Stimulated activated CD4-positive, alpha-beta T cell treated with anti-CD3 and anti-CD28 coated beads, Interleukin-12 subunit alpha, Interleukin-12 subunit beta, amount 100 ng/mL, for 4 hours (primary cell): ENCODE measurements around the gene PIK3R5.
A peak's percentile ranks its signal among the peaks of the same experiment; 100 is the strongest.
"Not testable (repeated sequence)": the region's sequence is repeated elsewhere in the genome, so short reads cannot be mapped to it uniquely, and the experiment has no call there.

ENCODE experiments used
- DNase-seq: peaks from one replicate; pipeline ENCODE4 v3.0.0-alpha.2; 2020

PIK3R5 gene, protein sequence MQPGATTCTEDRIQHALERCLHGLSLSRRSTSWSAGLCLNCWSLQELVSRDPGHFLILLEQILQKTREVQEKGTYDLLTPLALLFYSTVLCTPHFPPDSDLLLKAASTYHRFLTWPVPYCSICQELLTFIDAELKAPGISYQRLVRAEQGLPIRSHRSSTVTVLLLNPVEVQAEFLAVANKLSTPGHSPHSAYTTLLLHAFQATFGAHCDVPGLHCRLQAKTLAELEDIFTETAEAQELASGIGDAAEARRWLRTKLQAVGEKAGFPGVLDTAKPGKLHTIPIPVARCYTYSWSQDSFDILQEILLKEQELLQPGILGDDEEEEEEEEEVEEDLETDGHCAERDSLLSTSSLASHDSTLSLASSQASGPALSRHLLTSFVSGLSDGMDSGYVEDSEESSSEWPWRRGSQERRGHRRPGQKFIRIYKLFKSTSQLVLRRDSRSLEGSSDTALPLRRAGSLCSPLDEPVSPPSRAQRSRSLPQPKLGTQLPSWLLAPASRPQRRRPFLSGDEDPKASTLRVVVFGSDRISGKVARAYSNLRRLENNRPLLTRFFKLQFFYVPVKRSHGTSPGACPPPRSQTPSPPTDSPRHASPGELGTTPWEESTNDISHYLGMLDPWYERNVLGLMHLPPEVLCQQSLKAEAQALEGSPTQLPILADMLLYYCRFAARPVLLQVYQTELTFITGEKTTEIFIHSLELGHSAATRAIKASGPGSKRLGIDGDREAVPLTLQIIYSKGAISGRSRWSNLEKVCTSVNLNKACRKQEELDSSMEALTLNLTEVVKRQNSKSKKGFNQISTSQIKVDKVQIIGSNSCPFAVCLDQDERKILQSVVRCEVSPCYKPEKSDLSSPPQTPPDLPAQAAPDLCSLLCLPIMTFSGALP

GRCh38 chr17:8965394-8966168 lies at the start of gene PIK3R5:
Gene PIK3R5 (minus strand): TSS chr17:8965707. CDS start chr17:8911494, 54,213 bp downstream.
- peak; percentile 83 for DNase-seq

DNA sequence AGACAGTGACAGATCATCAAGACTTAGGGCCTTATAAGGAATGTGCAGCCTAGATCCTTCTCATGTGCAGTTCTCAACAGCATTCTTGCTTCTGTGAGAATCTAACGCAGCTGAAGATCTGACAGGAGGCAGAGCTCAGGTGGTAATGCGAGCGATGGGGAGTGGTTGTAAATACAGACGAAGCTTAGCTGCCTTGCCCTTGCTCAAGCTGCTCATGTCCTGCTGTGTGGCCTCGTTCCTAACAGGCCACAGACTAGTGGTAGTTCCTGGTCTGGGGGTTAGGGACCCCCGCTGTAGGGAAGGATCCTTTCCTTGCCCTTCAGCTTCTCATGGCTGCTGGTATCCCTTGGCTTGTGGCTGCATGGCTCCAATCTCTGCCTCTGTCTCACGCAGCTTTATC lies 45.5 kb upstream of the PIK3R5 start:
- no peak for DNase-seq

DNA sequence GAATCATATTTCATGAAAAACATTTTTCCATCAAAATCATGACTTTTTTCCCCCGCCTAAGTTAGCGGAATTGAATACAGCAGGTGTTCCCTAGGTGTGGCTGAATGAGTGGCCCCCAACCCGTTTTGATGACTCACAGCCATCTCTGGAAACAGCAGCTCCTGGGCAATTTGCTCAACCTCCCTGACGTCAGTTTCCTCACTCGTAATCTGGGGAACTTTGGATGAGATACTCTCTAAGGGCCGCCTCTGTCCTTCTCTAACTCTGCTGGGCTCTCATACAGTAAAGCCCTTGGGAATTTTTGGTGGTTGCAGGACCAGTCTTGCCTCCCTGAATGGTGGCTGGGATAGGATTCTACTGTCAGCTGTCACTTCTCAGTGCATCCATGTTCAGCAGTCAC lies 44.2 kb upstream of the PIK3R5 start:
- no peak for DNase-seq

- no peak for DNase-seq
Observed at GRCh38 chr17:9009096-9009495, 43.6 kb upstream of the PIK3R5 start.

DNA sequence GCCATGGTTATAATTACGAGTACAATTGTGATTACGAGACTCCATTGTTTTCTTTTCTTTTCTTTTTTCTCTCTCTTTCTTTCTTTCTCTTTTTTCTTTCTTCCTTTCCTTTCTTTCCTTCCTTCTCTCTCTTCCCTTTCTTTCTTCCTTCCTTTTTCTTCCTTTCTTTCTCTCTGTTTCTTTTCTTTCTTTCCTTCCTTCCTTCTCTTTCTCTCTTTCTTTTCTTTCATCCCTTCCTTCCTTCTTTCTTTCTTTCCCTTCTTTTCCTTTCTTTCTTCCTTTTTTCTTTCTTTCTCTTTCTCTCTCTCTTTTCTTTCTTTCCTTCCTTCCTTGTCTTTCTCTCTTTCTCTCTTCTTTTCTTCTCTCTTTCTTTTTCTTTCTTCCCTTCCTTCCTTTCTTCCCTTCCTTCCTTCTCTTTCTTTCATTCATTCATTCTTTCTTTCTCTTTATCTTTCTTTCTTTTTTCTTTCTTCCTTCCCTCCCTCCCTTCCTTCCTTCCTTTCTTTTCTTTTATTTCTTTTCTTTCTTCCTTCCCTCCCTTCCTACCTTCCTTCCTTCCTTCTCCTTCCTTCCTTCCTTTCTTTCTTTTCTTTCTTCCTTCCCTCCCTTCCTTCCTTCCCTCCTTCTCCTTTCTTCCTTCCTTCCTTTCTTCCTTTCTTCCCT lies 41.7 kb upstream of the PIK3R5 start:
- DNase-seq: no peak

DNA sequence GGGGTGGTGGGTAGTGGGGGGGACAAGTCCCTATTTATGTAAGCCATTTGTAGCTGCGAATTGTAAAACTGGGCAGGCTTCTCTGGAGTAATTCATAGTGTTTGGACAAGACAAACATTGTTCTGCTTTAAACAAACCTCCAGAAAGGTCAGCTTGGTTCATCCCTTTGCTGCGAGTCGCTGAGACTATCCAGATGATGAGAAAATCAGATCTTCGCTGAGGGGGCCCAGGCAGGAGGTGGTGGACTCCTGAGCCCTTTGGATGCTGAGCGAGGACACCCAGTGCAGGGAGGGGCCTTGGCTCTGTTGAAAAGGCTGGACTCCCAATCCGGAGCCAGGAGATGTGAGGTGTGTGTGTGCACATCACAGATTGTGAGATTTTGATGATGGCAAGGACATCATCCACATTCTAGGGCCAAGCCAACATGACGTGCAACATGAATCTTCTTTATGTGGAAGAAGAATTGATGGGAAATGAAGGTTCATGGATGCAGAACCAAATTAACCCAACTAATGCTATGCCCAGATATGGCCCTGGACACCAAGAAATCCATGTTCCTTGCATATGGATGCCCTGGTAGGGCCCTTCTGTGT lies 40.8 kb upstream of the PIK3R5 start:
- no peak for DNase-seq

- no peak for DNase-seq
Observed at GRCh38 chr17:9004961-9005285, 39.4 kb upstream of the PIK3R5 start.

- no peak for DNase-seq
Observed at GRCh38 chr17:9004132-9004960, 38.8 kb upstream of the PIK3R5 start.

DNA sequence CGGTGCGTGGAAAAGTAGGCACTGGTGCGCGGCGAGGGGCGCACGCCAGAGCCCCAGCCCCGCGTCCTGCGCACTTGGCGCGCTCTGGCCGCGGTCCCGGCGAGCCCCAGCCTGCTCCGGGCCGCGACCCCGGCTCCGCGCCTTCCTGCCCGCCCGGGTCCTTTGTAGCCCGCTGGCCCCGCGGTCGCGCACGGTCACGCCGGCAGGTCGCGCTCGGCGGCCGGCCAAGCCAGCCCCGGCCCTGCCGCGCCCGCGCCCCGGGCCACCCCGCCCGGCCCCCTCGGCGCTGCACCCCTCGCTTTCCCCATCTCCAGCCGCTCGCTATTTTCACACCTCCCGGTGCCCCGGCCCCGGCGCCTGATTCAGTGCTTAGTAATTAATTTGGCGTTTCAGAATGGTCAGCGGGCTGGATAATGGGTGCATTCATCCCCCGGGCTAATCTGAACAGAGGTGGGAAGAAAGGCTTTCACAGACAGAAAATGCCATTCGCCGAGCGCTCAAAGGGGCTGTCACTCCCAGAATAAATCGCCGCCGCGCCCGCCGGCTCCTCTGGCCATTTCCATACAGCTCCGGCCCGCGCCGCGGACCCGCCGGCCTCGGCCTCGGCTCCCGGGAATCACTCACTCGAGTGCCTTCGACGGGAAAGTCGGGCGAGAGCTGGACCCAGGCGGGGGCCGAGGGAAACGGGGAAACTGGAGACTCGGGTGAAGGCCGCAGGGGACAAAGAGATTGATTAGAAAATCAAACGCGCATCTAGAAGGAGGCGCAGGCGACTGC lies 38.0 kb upstream of the PIK3R5 start:
- no peak for DNase-seq

GRCh38 chr17:9002606-9003354 lies 37.3 kb upstream of the PIK3R5 start:
- DNase-seq: peak; percentile 38

- DNase-seq: no peak
Observed at GRCh38 chr17:9002227-9002605, 36.7 kb upstream of the PIK3R5 start.

- no peak for DNase-seq
Observed at GRCh38 chr17:9001559-9001958, 36.1 kb upstream of the PIK3R5 start.

DNA sequence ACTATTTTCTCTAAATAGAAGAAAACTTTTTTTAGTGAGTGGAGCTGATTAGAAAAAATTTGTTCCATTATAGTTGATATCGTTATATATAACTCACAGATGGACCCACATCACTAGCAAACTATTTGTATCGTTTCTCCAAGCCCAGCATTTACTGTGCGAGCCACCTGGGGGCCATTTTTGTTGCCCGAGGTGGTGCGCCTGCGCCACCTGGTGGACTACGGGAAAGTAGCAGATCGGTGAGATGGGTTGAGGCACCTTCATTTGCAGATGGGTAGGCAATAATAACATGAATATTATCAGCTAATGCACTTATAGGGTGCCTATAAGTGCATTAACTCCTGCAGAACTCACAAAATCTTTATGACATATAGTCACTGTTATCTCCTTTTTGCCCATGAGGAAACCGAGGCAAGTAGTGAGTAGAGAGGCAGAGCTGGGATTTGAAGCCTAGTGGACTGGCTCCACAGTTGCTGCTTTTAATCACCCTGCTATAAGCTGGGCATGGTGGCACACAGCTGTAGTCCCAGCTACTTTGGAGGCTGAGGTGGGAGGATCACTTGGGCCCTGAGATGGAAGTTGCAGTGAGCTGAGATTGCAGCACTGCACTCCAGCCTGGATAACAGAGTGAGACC lies 32.6 kb upstream of the PIK3R5 start:
- peak; percentile 77 for DNase-seq

DNA sequence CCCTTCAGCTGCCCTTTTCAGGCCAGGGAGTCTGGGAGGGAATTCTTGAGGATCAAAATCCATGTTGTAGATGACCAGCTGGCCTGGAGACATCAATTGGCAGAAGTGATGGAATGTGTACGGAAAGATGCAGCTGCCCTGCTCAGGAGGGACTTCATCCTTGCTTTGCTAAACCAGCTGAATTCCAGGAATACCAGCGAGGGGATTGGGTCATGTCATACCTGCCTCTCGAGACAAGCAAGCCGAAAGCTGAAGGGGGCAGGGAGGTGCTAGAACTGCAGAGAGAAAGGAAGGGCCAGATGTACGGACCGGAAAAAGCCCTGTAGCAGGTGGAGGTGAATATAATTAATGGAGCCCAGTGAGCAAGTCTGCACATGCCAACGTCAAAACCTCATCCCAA lies 30.2 kb upstream of the PIK3R5 start:
- no peak for DNase-seq

- peak; percentile 66 for DNase-seq
Observed at GRCh38 chr17:8994319-8994718, 28.8 kb upstream of the PIK3R5 start.

- DNase-seq: peak; percentile 55
Observed at GRCh38 chr17:8991514-8992285, 26.2 kb upstream of the PIK3R5 start.

GRCh38 chr17:8988263-8988935 lies 22.9 kb upstream of the PIK3R5 start:
- DNase-seq: not testable (repeated sequence)

DNA sequence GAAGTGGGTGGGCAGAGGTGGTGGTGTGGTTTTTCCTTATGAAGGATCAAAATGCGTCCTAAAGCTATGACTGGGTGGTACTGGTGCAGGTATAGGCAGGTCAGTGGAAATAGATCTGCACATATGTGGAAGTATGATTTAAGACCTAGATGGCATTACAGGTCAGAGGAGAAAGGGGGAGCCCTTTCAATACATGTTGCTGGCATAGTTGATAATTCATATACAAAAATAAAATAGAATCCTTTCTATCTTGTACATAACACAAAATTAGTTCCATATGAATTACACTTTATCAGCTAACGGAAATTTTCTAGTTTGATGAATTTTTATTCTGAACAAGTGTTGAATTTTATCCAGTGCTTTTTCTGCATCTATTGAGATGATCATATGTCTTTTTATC lies 20.8 kb upstream of the PIK3R5 start:
- DNase-seq: no peak
